IPS-NIHi11 (cell line): ENCODE data around the gene SLC17A4.

Source experiments
- DNase-seq: peaks from one replicate; pipeline ENCODE4 v3.0.0; 2012; ENCODE audit warnings: mixed read lengths, low spot score

SLC17A4 gene

GRCh38 chr6:25750906-25751305, 3.6 kb upstream of the SLC17A4 start:
- no peak for DNase-seq

GRCh38 chr6:25753079-25753478, 1.5 kb upstream of the SLC17A4 start:
- DNase-seq: no peak

DNA sequence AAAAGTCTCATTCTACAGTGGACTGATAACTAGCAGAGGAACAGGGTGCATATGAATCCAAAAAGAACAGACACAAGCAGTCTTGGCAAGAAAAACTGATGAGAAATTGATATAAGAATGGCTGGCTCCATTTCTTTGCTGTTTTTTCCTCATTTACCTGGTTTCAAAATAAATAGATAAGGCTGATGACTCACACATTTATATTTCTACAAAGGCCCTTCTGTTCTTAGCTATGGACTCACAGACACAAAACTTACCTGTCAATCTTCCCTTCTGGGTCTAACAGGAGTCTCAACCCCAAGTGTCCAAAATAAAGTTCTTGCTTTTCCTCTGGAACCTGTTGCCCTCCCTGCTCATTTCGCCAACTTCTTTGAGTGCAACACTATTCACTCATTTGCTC, 941 bp downstream of the SLC17A4 start:
- DNase-seq: no peak

DNA sequence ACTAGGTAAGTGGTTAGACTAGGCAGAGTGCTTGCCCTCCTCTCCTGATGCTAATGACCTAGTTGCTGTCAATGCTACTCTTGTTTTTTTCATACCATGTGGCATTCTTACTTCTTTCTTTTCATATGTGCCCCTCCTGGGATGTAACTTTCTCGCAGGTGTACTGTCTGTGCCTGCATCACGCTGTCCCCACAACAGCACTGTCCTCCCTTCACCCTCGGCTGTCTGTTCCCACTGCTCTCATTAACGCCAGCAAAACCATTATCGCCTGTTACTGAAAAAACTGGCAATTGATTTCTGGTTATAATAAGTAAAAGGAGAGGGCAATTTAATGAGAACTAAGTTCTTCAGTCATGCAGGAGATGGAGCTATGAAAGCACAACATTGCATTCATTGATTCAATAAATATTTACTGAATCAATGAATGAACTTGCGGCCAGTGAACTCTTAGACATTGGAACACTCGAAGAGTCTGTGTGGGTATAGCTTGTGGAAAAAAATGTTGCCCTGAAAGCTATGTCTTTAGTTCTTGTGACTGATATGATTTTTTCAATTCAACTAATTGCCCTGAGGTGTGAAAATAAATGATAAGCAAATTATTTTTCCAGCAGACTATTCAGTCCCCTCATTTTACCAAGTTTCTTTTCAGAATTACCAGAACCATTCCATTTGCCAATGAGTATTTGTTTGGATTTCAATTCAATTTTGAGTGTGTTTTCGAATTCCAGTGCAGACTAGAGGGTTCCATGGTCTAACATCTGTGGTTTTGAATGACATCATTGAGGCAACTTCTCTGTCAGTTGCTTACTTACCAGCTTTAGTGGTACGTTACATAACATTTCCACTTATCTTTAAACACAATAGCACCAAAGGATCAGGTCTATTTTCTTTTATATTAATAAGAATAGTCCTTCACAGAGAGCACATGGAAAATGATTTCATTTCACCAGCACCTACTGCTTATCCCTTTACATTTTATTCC, 2.1 kb downstream of the SLC17A4 start:
- no peak for DNase-seq

DNA sequence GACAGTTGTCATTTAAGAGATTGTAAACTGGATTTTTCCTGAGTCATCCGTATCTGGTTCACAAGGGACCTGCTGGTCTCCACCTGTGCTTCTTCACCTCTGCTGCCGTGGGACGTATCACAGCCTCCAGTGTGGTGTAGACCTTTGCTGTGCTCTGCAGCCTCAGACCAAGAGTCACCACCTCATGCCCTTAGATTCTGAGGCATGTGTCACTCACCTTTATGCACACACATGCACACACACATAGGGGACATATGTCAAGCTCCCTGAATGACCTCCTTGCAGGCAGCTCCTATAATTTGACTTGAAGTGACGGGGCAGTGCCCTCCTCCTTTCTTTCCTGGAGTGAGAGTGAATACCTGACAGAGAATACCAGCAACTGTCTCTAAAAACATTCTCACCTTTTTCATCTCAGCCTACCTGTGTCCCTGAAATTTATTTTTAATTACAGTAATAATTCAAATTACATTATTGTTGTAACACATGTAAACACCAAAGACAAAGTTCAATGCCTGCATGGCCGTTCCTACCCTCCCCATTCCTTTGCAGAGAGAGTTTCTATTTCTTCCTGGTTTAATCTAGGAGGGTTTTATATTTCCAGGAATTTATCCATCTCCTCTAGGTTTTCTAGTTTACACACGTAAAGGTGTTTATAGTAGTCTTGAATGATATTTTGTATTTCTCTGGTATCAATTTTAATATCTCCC, 3.5 kb downstream of the SLC17A4 start:
- DNase-seq: no peak

DNA sequence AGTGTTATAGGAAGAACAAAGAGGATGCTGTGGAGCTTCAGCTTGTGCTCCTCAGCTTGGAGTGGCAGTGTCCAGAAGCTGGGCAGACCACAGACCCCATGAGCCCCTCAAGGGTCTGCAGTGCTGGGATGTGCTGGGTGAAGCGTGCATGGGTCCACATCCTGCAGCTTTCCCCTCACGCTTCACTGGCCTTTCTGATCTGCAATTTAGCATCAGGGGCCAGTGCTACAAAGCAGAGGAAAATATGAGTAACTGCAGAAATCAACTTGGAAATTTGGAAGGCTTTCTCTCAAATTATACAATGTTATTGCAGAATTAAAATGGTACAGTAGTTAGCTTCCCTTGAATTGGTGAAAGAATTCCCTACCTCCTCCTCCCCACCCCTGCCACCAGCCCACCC, 10.1 kb downstream of the SLC17A4 start:
- DNase-seq: no peak

DNA sequence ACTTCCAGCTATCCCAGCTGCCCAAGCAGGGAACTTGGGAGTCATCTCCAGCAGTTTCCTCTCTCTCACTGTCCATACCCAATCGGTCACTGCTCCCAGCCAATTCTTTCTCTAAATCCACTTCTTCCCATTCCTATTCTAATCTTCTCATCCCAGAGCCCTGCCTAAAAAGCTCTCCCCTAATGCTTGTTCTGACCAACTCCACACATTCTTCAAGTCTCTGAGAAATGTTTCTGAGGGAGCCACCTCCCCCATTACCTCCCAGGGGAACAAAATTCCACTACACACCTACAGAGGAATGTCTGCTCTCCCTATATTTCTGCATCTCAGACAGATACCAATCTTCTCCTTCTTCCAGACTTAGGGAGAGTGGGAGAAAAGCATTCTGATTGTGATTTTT, 14.0 kb downstream of the SLC17A4 start:
- DNase-seq: no peak

- no peak for DNase-seq
Measured at GRCh38 chr6:25769983-25770382, 15.4 kb downstream of the SLC17A4 start.

GRCh38 chr6:25774120-25774715, 19.7 kb downstream of the SLC17A4 start:
- DNase-seq: no peak

- no peak for DNase-seq
Measured at GRCh38 chr6:25777031-25777430, 22.5 kb downstream of the SLC17A4 start.

DNA sequence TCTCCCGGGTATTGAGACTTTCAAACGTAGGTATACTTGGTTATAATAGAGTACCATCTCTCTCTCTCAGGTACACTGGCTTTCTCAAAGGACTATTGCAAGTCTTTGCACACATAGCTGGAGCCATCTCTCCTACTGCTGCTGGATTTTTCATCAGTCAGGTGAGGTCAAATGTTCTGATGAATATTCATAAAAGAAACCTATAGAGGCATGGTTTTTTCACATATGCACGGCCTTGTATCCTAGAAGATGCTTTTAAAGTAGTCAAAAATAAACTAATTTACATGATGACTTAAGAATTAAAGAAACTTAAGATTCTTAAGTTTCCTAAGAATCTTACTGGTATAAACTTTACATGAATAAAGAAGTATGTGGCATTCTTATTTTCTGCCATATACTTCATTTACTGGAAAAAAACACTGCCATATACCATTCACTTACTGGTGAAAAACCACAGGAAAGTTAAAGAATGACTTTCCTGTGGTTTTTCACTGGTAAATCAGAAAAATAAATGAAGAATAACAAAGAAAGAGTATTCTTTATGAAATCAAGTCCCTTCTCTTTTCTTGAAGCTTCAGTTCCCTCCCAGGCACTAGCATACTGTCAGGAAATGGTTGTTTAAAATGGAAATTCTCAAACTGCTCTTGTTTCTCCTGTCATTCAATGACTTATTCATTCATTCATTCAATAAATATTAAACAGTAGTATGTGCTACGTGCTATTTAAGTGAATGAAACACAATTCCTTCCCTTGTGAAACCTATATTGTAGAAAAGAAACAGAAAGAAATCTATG, 23.5 kb downstream of the SLC17A4 start:
- DNase-seq: no peak

DNA sequence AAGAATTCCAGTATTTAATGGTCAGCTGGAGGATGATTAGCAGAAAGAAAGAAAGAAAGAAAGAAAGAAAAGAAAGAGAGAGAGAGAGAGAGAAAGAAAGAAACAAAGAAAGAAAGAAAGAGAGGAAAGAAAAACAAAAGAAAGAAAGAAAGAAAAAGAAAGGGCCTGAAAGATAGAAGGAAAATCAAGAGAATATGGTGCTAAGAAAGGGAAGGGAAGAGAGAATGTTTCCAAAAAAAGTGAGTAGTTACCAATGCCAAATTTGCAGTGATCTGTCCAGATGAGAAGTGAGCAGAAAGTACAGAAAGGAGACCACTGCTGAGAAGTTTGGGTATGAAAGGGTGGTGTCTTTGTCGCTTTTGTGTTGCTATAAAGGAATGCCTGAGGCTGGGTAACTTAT, 26.6 kb downstream of the SLC17A4 start:
- DNase-seq: no peak

GRCh38 chr6:25787428-25787827, 32.9 kb downstream of the SLC17A4 start:
- DNase-seq: no peak

- peak; percentile 61 for DNase-seq
Measured at GRCh38 chr6:25788305-25788922, 33.9 kb downstream of the SLC17A4 start.

DNA sequence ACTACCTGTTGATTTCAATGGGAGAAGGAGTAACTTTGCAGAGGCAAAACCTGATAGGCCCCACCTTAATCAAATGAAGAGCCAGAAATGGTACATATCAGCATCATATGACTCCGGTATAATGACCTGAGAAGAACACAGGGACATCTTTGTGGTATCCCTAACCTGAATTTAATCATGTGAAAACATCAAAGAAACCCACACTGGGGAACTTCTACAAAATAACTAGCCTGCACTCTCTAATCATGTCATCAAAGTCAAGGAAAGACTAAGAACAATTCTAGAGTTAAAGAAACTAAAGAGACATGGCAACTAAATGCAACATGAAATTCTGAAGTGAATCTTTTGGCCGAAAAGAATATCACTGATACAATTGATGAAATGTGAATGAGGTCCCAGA, 34.9 kb downstream of the SLC17A4 start:
- DNase-seq: no peak

DNA sequence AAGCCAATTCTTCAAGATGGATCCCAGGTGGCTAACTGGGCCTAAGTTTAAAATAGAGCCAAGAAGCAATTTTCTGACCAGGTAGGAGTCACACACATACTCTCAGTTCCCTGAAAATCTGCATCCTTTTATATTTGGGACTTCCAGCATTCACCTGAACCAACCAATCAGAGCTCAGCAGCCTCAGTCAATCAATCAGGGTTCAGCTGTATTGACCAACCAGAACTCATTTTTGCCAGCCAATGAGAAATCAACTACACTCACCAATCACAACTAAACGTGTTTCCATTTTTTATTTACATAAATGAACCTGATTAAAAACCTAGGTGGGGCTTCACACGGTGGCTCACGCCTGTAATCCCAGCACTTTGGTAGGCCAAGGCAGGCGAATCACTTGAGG, 37.5 kb downstream of the SLC17A4 start:
- no peak for DNase-seq

GRCh38 chr6:25793970-25794369, 39.4 kb downstream of the SLC17A4 start:
- DNase-seq: no peak

DNA sequence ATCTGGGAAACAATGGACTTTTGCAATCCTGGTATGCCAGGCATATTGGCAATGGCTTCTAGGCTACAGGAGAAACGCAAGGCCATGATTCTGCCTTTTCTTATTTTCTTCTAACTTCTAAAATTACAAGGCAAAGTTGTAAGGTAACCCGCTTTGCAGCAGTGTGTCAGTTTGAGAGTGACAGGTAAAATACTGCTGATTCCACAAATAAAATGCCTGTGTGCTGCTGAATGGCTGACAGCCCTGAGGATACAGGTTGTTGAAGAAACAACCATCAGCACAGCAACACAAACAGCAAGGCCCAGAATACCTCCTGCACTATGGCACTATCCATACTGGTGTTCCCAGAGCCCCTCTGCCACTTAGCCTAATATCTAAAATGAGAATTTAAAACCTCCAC, 40.2 kb downstream of the SLC17A4 start:
- no peak for DNase-seq

DNA sequence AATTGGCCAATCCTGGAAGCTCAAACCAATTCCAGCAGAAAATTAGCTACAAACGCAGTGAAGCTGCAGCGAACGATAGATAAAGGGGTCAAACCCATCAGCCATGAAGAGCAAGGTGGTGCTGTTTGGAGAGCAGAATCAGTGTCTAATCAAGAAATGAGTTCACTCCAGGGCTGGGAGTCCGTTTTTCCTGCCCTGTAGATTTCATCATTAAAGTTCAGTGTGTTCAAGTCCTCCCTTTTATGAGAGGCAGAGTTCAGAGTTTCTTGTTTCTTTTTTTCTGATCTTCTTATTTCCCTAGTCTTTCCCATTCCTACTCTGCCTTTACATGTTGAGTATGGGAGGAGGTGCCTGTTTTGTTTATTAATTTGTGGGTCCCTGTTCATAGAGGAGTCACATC, 46.9 kb downstream of the SLC17A4 start:
- DNase-seq: no peak

GRCh38 chr6:25804804-25805203, 50.3 kb downstream of the SLC17A4 start:
- DNase-seq: no peak

GRCh38 chr6:25815194-25815593, 60.7 kb downstream of the SLC17A4 start:
- no peak for DNase-seq

DNA sequence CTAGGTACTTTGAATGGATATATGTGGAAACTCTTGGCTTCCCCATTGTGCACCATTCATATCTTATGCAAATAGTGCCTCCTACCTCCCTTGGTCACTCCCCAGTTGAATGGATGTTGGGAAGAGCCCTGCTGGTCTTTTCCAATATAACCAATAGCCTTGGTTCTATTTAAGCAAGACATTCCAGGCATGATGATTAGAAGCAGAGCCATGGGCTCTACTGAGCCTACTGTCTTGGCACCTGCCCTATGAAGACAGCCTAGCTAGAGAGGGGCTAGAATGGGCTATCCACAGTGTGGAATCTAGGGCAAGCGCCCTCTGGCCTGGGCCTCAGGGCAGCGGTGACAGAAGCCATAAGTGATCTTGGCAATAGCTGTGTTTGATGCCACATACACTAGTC, 61.7 kb downstream of the SLC17A4 start:
- DNase-seq: no peak
